ENCODE data around the gene ANKRD66. TPM values are rescaled to one million over a fixed set of nuclear protein-coding genes. Genes with fewer than 3 reads are reported as not detected.
"Not testable (repeated sequence)": the region's sequence is repeated elsewhere in the genome, so short reads cannot be mapped to it uniquely, and the experiment has no call there.

ANKRD66 gene
- total RNA-seq, 3 donors from 2014 or later, result not detected

DNA sequence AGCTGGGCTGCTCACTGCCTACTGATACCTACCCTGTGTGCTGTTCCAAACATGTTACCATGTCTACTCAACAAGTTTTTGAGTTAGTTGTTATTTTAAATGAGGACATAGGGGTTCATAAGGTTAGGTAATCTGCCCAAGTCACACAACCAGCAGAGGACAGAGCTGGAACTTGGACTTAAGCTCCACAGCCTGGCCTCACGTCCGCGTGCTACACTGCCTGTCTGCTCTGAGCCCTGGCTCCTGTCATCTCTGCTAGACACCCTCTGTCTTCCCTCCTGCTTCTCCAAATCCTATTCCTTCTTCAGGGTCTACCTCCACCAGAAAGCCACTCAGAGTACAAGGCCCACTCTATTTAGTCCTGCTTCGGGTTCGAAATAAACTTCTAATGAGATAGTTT is 18.2 kb downstream of the ANKRD66 start:
- Mint-ChIP-seq H3K4me3 (no peak overlapping the region), H3K4me1 (ENCODE audit: low read depth) (no peaks in the 10 kb centered on the region), H3K36me3 (ENCODE audit: insufficient read depth) (no peaks in the 10 kb centered on the region), H3K27me3 (ENCODE audit: low read depth) (peaks cover 19% of the 10 kb centered on the region), H3K9me3 (no peaks in the 10 kb centered on the region)
- no peak for ATAC-seq
- no peak for DNase-seq

DNA sequence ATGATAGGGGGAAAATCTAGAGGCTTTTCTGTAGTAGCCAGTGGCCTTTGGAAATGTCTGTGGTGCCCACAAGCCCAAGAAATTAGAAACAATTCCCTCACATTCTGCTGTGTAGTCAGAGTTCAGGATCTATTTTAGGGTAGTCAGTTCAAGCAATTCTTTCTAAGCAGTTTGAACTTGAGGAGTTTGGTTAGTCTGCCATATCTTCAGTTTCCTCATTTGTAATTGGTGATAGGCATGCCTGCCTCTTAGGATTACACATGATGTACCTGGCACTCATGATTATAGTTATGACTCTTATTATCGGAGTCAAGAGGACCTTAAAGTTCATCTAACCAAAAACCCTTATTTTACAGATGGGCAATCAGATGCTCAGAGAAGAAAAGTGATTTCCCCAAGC is 25.3 kb downstream of the ANKRD66 start:
- no peak for DNase-seq
- Mint-ChIP-seq H3K4me3 (no peak overlapping the region), H3K36me3 (ENCODE audit: insufficient read depth) (no peaks in the 10 kb centered on the region), H3K4me1 (ENCODE audit: low read depth) (no peaks in the 10 kb centered on the region), H3K27me3 (ENCODE audit: low read depth) (peaks cover 3% of the 10 kb centered on the region), H3K9me3 (no peaks in the 10 kb centered on the region)
- no peak for ATAC-seq

- H3K36me3 Mint-ChIP-seq (ENCODE audit: insufficient read depth), result no peaks in the 10 kb centered on the region
- no peak for DNase-seq
- no peak overlapping the region for H3K4me3 Mint-ChIP-seq
- no peaks in the 10 kb centered on the region for H3K9me3 Mint-ChIP-seq
- H3K27me3 Mint-ChIP-seq (ENCODE audit: low read depth), result peaks cover 3% of the 10 kb centered on the region
- ATAC-seq, result no peak
- no peaks in the 10 kb centered on the region for H3K4me1 Mint-ChIP-seq (ENCODE audit: low read depth)
Measured at GRCh38 chr6:46772762-46773161, 26.0 kb downstream of the ANKRD66 start.

- H3K9me3 Mint-ChIP-seq, result no peaks in the 10 kb centered on the region
- no peaks in the 10 kb centered on the region for H3K4me1 Mint-ChIP-seq (ENCODE audit: low read depth)
- no peak for ATAC-seq
- DNase-seq, result no peak
- H3K36me3 Mint-ChIP-seq (ENCODE audit: insufficient read depth), result no peaks in the 10 kb centered on the region
- peaks cover 3% of the 10 kb centered on the region for H3K27me3 Mint-ChIP-seq (ENCODE audit: low read depth)
- H3K4me3 Mint-ChIP-seq, result no peak overlapping the region
Measured at GRCh38 chr6:46773201-46773855, 26.6 kb downstream of the ANKRD66 start.

GRCh38 chr6:46774736-46775135 is 28.0 kb downstream of the ANKRD66 start:
- not testable (repeated sequence) for H3K36me3 Mint-ChIP-seq (ENCODE audit: insufficient read depth); DNase-seq; H3K9me3 Mint-ChIP-seq; H3K4me3 Mint-ChIP-seq; ATAC-seq; H3K4me1 Mint-ChIP-seq (ENCODE audit: low read depth); H3K27me3 Mint-ChIP-seq (ENCODE audit: low read depth)

GRCh38 chr6:46776070-46776712 is 29.5 kb downstream of the ANKRD66 start:
- Mint-ChIP-seq H3K9me3 (no peaks in the 10 kb centered on the region), H3K4me1 (ENCODE audit: low read depth) (no peaks in the 10 kb centered on the region), H3K27me3 (ENCODE audit: low read depth) (peaks cover 4% of the 10 kb centered on the region), H3K36me3 (ENCODE audit: insufficient read depth) (no peaks in the 10 kb centered on the region), H3K4me3 (no peak overlapping the region)
- DNase-seq, result no peak
- ATAC-seq, result no peak

- Mint-ChIP-seq H3K9me3 (no peaks in the 10 kb centered on the region), H3K36me3 (ENCODE audit: insufficient read depth) (no peaks in the 10 kb centered on the region), H3K27me3 (ENCODE audit: low read depth) (peaks cover 4% of the 10 kb centered on the region), H3K4me1 (ENCODE audit: low read depth) (no peaks in the 10 kb centered on the region), H3K4me3 (no peak overlapping the region)
- ATAC-seq, result no peak
- DNase-seq, result no peak
Measured at GRCh38 chr6:46777476-46778346, 31.0 kb downstream of the ANKRD66 start.

DNA sequence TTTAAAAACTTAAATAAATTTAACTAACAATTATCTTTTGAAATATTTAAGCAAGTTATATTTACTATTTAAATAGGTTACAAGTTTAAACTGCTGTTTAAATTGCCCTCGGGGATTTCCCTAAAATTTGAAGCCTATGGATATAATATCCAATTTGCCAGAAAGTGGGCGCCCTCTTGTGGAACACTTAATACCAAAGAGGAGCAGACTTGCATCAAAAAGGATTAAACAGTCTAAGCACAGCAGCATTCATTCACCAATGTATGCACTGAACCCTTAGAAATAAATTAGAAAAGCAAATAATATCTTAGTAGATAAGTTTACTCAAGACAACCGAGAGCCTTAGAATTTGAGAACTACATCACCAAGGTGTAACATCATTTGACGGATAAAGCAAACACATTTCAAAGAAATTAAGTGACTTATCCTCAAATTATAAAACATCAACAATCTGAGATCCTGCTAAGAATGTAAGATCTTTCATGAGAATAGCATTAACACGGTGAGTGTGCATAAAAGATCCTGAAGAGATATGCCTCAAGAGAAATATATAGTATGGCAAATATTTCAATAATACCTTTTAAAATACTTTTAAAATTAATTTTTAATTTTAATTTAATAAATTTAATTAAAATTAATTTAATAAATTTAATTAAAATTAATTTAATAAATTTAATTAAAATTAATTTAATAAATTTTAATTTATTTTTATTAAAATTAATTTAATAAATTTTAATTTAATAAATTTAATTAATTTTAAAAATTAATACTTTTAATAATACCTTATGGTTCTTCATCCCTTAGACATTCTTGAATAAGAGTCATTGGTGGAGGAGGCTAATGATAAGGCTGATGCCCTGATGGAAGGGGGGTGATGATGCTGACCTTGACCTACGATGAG is 35.0 kb downstream of the ANKRD66 start:
- H3K9me3 Mint-ChIP-seq, result no peaks in the 10 kb centered on the region
- no peak for ATAC-seq
- no peak overlapping the region for H3K4me3 Mint-ChIP-seq
- H3K27me3 Mint-ChIP-seq (ENCODE audit: low read depth), result peaks cover 8% of the 10 kb centered on the region
- no peaks in the 10 kb centered on the region for H3K36me3 Mint-ChIP-seq (ENCODE audit: insufficient read depth)
- no peaks in the 10 kb centered on the region for H3K4me1 Mint-ChIP-seq (ENCODE audit: low read depth)
- DNase-seq, result no peak

DNA sequence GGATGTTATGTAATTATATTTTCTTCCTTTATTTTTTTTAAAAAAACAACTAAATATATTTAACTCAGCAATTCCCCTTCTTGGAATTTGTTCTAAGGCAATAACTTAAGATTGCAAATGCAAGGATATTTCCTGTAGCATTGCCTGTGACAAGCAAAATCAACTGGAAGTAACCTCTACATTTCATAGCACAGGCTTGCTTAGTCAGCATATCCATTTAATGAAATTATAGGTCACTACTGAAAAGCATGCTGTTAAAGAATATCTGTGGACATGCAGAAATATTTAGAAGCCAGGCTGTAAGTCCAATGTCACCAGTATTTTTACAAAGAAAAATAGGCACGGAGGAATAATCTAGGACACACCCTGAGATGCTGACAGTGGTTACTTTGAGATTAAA is 37.8 kb downstream of the ANKRD66 start:
- H3K4me3 Mint-ChIP-seq, result no peak overlapping the region
- H3K36me3 Mint-ChIP-seq (ENCODE audit: insufficient read depth), result no peaks in the 10 kb centered on the region
- H3K27me3 Mint-ChIP-seq (ENCODE audit: low read depth), result peaks cover 6% of the 10 kb centered on the region
- ATAC-seq (no peak), DNase-seq (no peak)
- no peaks in the 10 kb centered on the region for H3K4me1 Mint-ChIP-seq (ENCODE audit: low read depth)
- H3K9me3 Mint-ChIP-seq, result no peaks in the 10 kb centered on the region

GRCh38 chr6:46787871-46788540 is 41.3 kb downstream of the ANKRD66 start:
- Mint-ChIP-seq H3K27me3 (ENCODE audit: low read depth) (peaks cover 6% of the 10 kb centered on the region), H3K4me1 (ENCODE audit: low read depth) (no peaks in the 10 kb centered on the region), H3K4me3 (no peak overlapping the region), H3K36me3 (ENCODE audit: insufficient read depth) (no peaks in the 10 kb centered on the region), H3K9me3 (no peaks in the 10 kb centered on the region)
- no peak for ATAC-seq
- DNase-seq, result no peak

DNA sequence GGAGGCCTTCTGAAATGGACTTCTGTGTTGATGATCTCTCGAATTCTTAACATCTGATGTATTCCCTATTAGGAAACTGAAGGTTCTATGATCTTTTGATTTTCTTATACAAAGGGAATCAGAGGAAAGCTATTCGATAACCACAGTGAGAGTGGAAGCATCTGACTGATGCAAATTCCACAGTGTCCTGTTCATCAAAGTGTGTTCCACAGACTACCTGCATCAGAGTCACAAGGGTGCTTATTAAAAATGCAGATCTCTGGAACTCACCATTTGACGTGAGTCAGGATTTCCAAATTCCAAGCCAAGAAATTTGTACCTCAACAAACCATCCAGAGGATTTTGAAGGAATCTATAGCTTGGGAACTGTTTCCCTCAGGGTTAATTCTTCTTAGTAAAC is 42.1 kb downstream of the ANKRD66 start:
- no peaks in the 10 kb centered on the region for H3K9me3 Mint-ChIP-seq
- H3K4me1 Mint-ChIP-seq (ENCODE audit: low read depth), result no peaks in the 10 kb centered on the region
- no peak overlapping the region for H3K4me3 Mint-ChIP-seq
- ATAC-seq (no peak), DNase-seq (no peak)
- H3K27me3 Mint-ChIP-seq (ENCODE audit: low read depth), result peaks cover 6% of the 10 kb centered on the region
- no peaks in the 10 kb centered on the region for H3K36me3 Mint-ChIP-seq (ENCODE audit: insufficient read depth)

DNA sequence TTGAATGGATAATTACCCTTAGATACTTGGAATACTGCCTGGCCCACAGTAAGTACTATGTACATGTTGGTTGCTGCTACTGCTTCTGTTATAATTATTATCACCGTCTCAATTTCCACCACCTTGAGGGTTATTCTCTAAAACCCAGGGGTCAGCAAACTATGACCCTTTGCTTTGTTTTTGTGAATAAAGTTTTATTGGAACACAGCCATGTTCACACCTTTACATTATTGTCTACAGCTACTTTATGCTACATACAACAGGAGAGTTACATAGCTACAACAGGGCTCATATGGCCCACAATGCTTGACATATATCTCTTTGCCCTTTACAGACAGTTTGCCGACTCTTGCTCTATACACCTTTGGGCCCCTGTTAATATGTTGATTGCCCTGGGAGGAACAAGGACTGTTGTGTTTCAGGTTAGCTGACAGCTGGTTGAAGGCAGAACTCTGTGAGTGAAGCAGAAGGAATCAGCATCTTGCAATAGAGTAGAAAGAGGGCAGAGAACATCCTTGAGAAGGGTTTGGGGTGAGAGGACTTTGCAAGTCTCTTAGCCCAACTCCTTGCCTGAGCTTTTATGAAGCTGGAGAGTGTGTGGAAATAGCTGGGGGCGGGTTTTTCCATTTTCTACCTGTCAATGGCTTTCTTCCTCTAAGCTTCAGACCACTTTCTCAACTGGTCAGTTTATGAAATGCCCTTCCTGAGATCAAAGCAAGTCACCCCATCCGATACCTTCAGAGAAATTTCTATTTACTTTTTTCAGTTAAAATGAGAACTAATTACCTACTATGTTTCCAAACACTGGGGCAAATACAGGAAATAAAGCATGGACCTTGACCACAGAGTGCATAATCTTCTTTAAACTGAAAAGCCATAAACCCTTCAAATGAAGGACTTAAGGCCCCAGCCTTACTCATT is 43.0 kb downstream of the ANKRD66 start:
- ATAC-seq, result no peak
- Mint-ChIP-seq H3K27me3 (ENCODE audit: low read depth) (peaks cover 6% of the 10 kb centered on the region), H3K9me3 (no peaks in the 10 kb centered on the region), H3K36me3 (ENCODE audit: insufficient read depth) (no peaks in the 10 kb centered on the region), H3K4me1 (ENCODE audit: low read depth) (no peaks in the 10 kb centered on the region), H3K4me3 (no peak overlapping the region)
- DNase-seq, result no peak

- H3K9me3 Mint-ChIP-seq, result no peaks in the 10 kb centered on the region
- no peak for ATAC-seq
- H3K4me3 Mint-ChIP-seq, result no peak overlapping the region
- no peaks in the 10 kb centered on the region for H3K4me1 Mint-ChIP-seq (ENCODE audit: low read depth)
- no peak for DNase-seq
- peaks cover 6% of the 10 kb centered on the region for H3K27me3 Mint-ChIP-seq (ENCODE audit: low read depth)
- H3K36me3 Mint-ChIP-seq (ENCODE audit: insufficient read depth), result no peaks in the 10 kb centered on the region
Measured at GRCh38 chr6:46790355-46790874, 43.7 kb downstream of the ANKRD66 start.

Measured in activated T-cell treated with anti-CD3 and anti-CD28 coated beads, Interleukin-2, amount 50 U/mL, for 4 hours (primary cell).